WERI-Rb-1 (cell line): ENCODE measurements around the gene HNRNPA0.
A peak's percentile ranks its signal among the peaks of the same experiment; 100 is the strongest.

Source experiments
- DNase-seq: peaks from one replicate; pipeline ENCODE4 v3.0.0-alpha.2; 2020
- H3K27ac ChIP-seq: fragments of 250-450 bp; sonication (Bioruptor Pico); 2 replicates; pipeline ENCODE4 v1.5.1; 2020; ENCODE audit warnings: mild to moderate bottlenecking, moderate library complexity
- H3K27me3 ChIP-seq: fragments of 250-450 bp; sonication (Bioruptor Pico); 2 replicates; pipeline ENCODE4 v1.5.1; 2021; ENCODE audit warnings: mild to moderate bottlenecking, low read depth, moderate library complexity; ENCODE audit not compliant: insufficient read depth, severe bottlenecking
- H3K36me3 ChIP-seq: fragments of 250-450 bp; sonication (Bioruptor Pico); 2 replicates; pipeline ENCODE4 v1.5.1; 2020; ENCODE audit warnings: mild to moderate bottlenecking, moderate library complexity
- H3K4me3 ChIP-seq: 2 replicates; pipeline ENCODE4 v1.5.1; 2011; ENCODE audit warnings: low read depth, mild to moderate bottlenecking, control low read depth, low read length
- H3K9me3 ChIP-seq: fragments of 250-450 bp; sonication (Bioruptor Pico); 2 replicates; pipeline ENCODE4 v1.5.1; 2021; ENCODE audit warnings: mild to moderate bottlenecking, moderate library complexity; ENCODE audit not compliant: severe bottlenecking
- CTCF ChIP-seq: IDR thresholded peaks from 2 replicates; pipeline ENCODE4 v1.5.1; 2011; ENCODE audit warnings: low read depth, mild to moderate bottlenecking, control low read depth, inconsistent platforms, low read length

HNRNPA0 gene

GRCh38 chr5:137754188-137754960, at the start of gene HNRNPA0:
Gene HNRNPA0 (minus strand): TSS chr5:137754363. CDS start chr5:137754066, 297 bp downstream.
- Histone ChIP-seq H3K27ac (peak within 1 kb of the TSS; percentile 100), H3K4me3 (peak within 1 kb of the TSS; percentile 99)
- no peak for TF ChIP-seq CTCF

GRCh38 chr5:137802282-137803210, 48.4 kb upstream of the HNRNPA0 start:
- DNase-seq, result no peak
- Histone ChIP-seq H3K27me3 (no peaks in the 10 kb centered on the region), H3K9me3 (no peaks in the 10 kb centered on the region), H3K27ac (no peak overlapping the region), H3K4me3 (no peak overlapping the region), H3K36me3 (no peaks in the 10 kb centered on the region)
- no peak for TF ChIP-seq CTCF

More at GRCh38 chr5:137754188-137754960, at the start of gene HNRNPA0:
- DNase-seq, result peak; percentile 97
- Histone ChIP-seq H3K27me3 (no peaks in the 10 kb centered on the region), H3K9me3 (no peaks in the 10 kb centered on the region), H3K36me3 (peaks cover 32% of the 10 kb centered on the region)

DNA sequence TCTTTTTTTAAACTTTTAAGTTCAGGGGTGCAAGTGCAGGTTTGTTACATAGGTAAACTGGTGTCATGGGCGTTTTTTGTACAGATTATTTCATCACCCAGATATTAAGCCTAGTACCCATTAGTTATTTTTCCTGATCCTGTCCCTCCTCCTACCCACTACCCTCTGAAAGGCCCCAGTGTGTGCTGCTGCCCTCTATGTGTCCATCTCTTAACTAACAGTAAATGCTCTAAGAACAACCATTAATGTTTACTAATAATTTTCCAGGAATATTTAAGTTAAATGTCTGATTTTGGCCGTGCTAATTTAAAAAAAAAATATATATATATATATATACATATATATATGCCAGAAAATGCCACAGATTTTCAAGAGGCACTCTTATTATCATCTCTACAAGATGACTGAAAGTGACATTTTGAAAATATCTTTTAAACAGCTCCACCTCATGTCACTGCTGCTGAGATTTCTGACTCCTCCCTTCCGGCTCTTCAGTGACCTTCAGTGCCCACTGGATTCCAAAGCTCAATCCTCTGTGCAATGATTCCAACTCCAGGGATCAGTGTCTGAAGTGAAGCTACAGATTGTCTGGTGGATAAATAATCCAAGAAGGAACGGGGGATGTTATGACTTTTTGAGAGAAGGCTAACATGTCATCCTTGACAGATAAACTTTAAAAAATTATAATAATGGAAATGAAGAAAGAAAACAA, 46.7 kb upstream of the HNRNPA0 start:
- Histone ChIP-seq H3K9me3 (no peaks in the 10 kb centered on the region), H3K27ac (no peak overlapping the region), H3K36me3 (no peaks in the 10 kb centered on the region), H3K27me3 (no peaks in the 10 kb centered on the region), H3K4me3 (no peak overlapping the region)
- no peak for TF ChIP-seq CTCF
- DNase-seq, result peak; percentile 10

- Histone ChIP-seq H3K27me3 (no peaks in the 10 kb centered on the region), H3K36me3 (no peaks in the 10 kb centered on the region), H3K27ac (no peak overlapping the region), H3K9me3 (no peaks in the 10 kb centered on the region), H3K4me3 (no peak overlapping the region)
- no peak for TF ChIP-seq CTCF
- DNase-seq, result no peak
These were observed 42.1 kb upstream of the HNRNPA0 start for GRCh38 chr5:137796279-137796678.

DNA sequence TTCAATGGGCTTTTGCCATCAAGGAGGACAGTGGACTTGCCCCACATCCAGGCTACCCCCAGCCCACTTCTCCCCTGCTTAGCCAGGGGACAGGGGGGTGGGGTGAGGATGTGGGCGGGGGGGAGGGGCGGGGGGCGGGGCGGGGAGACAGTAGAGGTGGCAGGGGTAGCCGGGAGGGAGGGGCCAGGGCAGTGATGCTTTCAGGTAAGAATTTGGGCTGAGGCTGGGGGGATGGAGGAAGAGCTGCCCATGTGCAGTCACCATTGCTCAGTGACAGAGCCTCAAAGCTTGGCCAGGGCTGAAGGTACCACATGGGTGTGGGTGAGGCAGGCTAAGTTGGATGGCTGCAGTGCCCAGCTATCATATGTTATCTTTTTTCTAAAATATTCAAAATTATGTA, 40.7 kb upstream of the HNRNPA0 start:
- Histone ChIP-seq H3K27ac (no peak overlapping the region), H3K4me3 (no peak overlapping the region), H3K9me3 (no peaks in the 10 kb centered on the region), H3K36me3 (no peaks in the 10 kb centered on the region), H3K27me3 (no peaks in the 10 kb centered on the region)
- no peak for TF ChIP-seq CTCF
- no peak for DNase-seq
